GM23338 (cell line): ENCODE results near the gene RYR2. TPM values are rescaled to one million over a fixed set of nuclear protein-coding genes. Genes with fewer than 3 reads are reported as not detected.

ENCODE experiments used
- ATAC-seq: fragments of 200-7000 bp; cut with Tn5 transposase; 3 replicates; pipeline ENCODE4 v1.9.1; 2020
- DNase-seq: peaks from one replicate; pipeline ENCODE4 v3.0.0-alpha.2; 2015; ENCODE audit warnings: low spot score
- H2AFZ ChIP-seq: fragments of 200-600 bp; sonication (generic); 2 replicates; pipeline ENCODE4 v1.8.0; 2016; ENCODE audit warnings: antibody characterized with exemption, mild to moderate bottlenecking, moderate library complexity
- H3F3A ChIP-seq: fragments of 200-600 bp; sonication (generic); replicated peaks from 2 replicates; pipeline ENCODE4 v1.8.0; 2017; ENCODE audit warnings: antibody characterized with exemption, mixed run types, low read depth
- H3K27ac ChIP-seq: fragments of 200-600 bp; sonication (generic); 2 replicates; pipeline ENCODE4 v1.6.1; 2016; ENCODE audit warnings: low read depth
- H3K27me3 ChIP-seq: fragments of 200-600 bp; sonication (generic); 2 replicates; pipeline ENCODE4 v1.8.0; 2016; ENCODE audit warnings: mild to moderate bottlenecking, mixed run types, moderate library complexity; ENCODE audit not compliant: insufficient read depth
- H3K36me3 ChIP-seq: fragments of 200-600 bp; sonication (generic); 2 replicates; pipeline ENCODE4 v1.8.0; 2016; ENCODE audit warnings: mild to moderate bottlenecking; ENCODE audit not compliant: insufficient read depth
- H3K4me1 ChIP-seq: fragments of 200-600 bp; sonication (generic); 2 replicates; pipeline ENCODE4 v1.8.0; 2016; ENCODE audit warnings: mild to moderate bottlenecking, moderate library complexity; ENCODE audit not compliant: insufficient read depth
- H3K4me2 ChIP-seq: fragments of 200-600 bp; sonication (generic); 2 replicates; pipeline ENCODE4 v1.7.1; 2017; ENCODE audit warnings: mixed run types
- H3K4me3 ChIP-seq: fragments of 200-600 bp; sonication (generic); 2 replicates; pipeline ENCODE4 v1.6.1; 2016; ENCODE audit warnings: mixed run types
- H3K79me2 ChIP-seq: fragments of 200-600 bp; sonication (generic); replicated peaks from 2 replicates; pipeline ENCODE4 v1.8.0; 2017; ENCODE audit warnings: mild to moderate bottlenecking; ENCODE audit not compliant: insufficient read depth
- H3K9me2 ChIP-seq: fragments of 200-600 bp; sonication (generic); 2 replicates; pipeline ENCODE4 v1.8.0; 2017; ENCODE audit not compliant: insufficient read depth
- H4K20me1 ChIP-seq: fragments of 200-600 bp; sonication (generic); replicated peaks from 2 replicates; pipeline ENCODE4 v1.8.0; 2017; ENCODE audit warnings: mild to moderate bottlenecking; ENCODE audit not compliant: insufficient read depth
- H3K27ac Mint-ChIP-seq: 2 replicates; pipeline ENCODE4 v1.8.0; 2020; ENCODE audit warnings: inconsistent platforms, mild to moderate bottlenecking, moderate library complexity, mixed read lengths
- H3K27me3 Mint-ChIP-seq: 3 replicates; pipeline ENCODE4 v1.8.0; 2022; ENCODE audit warnings: low read depth, mild to moderate bottlenecking, moderate library complexity, mixed read lengths, inconsistent platforms; ENCODE audit not compliant: insufficient read depth, poor library complexity
- H3K36me3 Mint-ChIP-seq: 3 replicates; pipeline ENCODE4 v1.8.0; 2021; ENCODE audit warnings: low read depth, mild to moderate bottlenecking, inconsistent platforms, moderate library complexity, mixed read lengths
- H3K4me1 Mint-ChIP-seq: 3 replicates; pipeline ENCODE4 v1.8.0; 2020; ENCODE audit warnings: mild to moderate bottlenecking, inconsistent platforms, mixed read lengths
- H3K4me3 Mint-ChIP-seq: 3 replicates; pipeline ENCODE4 v1.8.0; 2021; ENCODE audit warnings: moderate library complexity, mild to moderate bottlenecking, inconsistent platforms, mixed read lengths
- H3K9me3 Mint-ChIP-seq: 3 replicates; pipeline ENCODE4 v1.8.0; 2020; ENCODE audit warnings: moderate library complexity, mild to moderate bottlenecking, inconsistent platforms, mixed read lengths
- CREB1 ChIP-seq: fragments of 250-450 bp; sonication (Bioruptor Pico); IDR thresholded peaks from 2 replicates; pipeline ENCODE4 v1.5.0; 2020; ENCODE audit warnings: low read depth, mild to moderate bottlenecking, moderate library complexity
- CTCF ChIP-seq, 2 experiments: fragments of 200-600 bp in 1 of 2; sonication (generic) in 1 of 2; conservative IDR thresholded peaks; 2 replicates each; pipeline versions ENCODE4 v1.5.1 to v1.6.1; 2016 to 2017; ENCODE audit warnings: antibody characterized with exemption in 2 of 2, low read depth in 2 of 2, mild to moderate bottlenecking in 2 of 2, moderate library complexity in 1 of 2
- JUNB ChIP-seq: IDR thresholded peaks from one replicate; pipeline ENCODE4 v1.6.1; 2016; ENCODE audit warnings: antibody characterized with exemption; ENCODE audit not compliant: unreplicated experiment
- NANOG ChIP-seq: IDR thresholded peaks from 2 replicates; pipeline ENCODE4 v1.6.1; 2016; ENCODE audit warnings: antibody characterized with exemption, borderline replicate concordance
- POLR2AphosphoS5 ChIP-seq: IDR thresholded peaks from 2 replicates; pipeline ENCODE4 v1.6.1; 2016; ENCODE audit warnings: antibody characterized with exemption, low read depth
- STAT1 ChIP-seq: IDR thresholded peaks from one replicate; pipeline ENCODE4 v1.6.1; 2016; ENCODE audit warnings: antibody characterized with exemption; ENCODE audit not compliant: unreplicated experiment
- ZNF114 ChIP-seq: fragments of 250-450 bp; sonication (Bioruptor Pico); IDR thresholded peaks from 2 replicates; pipeline ENCODE4 v1.5.0; 2020; ENCODE audit warnings: mild to moderate bottlenecking, moderate library complexity
- ZNF462 ChIP-seq: fragments of 250-450 bp; sonication (Bioruptor Pico); IDR thresholded peaks from 2 replicates; pipeline ENCODE4 v1.5.0; 2020; ENCODE audit warnings: mild to moderate bottlenecking, moderate library complexity
- polyA plus RNA-seq: library from polyadenylated mRNA; unstranded; fragments of >200 nt; fragmentation: Nextera tagmentation; extraction: Ambion mirVana; gene quantifications from 2 replicates; pipeline ENCODE4 v1.2.1, GENCODE V29; 2016
- total RNA-seq: library from RNA; depleted of rRNA; stranded (reverse); fragments of >200 nt; shearing (Covaris generic); gene quantifications from 2 replicates; pipeline ENCODE4 v1.2.3, GENCODE V29; 2014

The RYR2 gene
- total and polyA plus RNA-seq, 2 experiments from 2014 or later: 8.9 to 10.0 TPM

- TF ChIP-seq STAT1: no peak
- no peak for TF ChIP-seq CREB1 (CRISPR knock-in tag)
- TF ChIP-seq JUNB: no peak
- TF ChIP-seq ZNF114 (CRISPR knock-in tag): peak; percentile 67; the same call in 1 of the 2 replicates
- TF ChIP-seq POLR2AphosphoS5: no peak
- 0 out of 2 replicates have a peak, but pooled peaks have one; percentile 24 for TF ChIP-seq ZNF462 (CRISPR knock-in tag)
- peak; percentile 50; the same call in 1 of the 2 replicates for TF ChIP-seq NANOG
- no peak for TF ChIP-seq CTCF (conservative IDR thresholded peaks at IDR 0.05; ENCODE audit: low read depth in 2 of 2)
- Histone ChIP-seq H3K27me3 (no peaks in the 10 kb centered on the region), H3K27ac (peak overlapping the region; percentile 78), H3K4me1 (peaks cover 12% of the 10 kb centered on the region), H3F3A (no peaks in the 10 kb centered on the region), H3K9me2 (no peaks in the 10 kb centered on the region), H3K36me3 (no peaks in the 10 kb centered on the region), H3K4me3 (peak overlapping the region; percentile 25; the same call in 1 of the 2 replicates), H4K20me1 (no peaks in the 10 kb centered on the region), H3K4me2 (peak overlapping the region; percentile 18), H3K79me2 (no peaks in the 10 kb centered on the region; the same call in 1 of the 2 replicates), H2AFZ (no peak overlapping the region)
- Mint-ChIP-seq H3K4me1 (peaks cover 19% of the 10 kb centered on the region), H3K27me3 (peaks cover 5% of the 10 kb centered on the region), H3K27ac (peak overlapping the region; percentile 86), H3K36me3 (peaks cover 19% of the 10 kb centered on the region; the same call in 2 of the 3 replicates), H3K9me3 (peaks cover 11% of the 10 kb centered on the region), H3K4me3 (no peak overlapping the region)
- peak; percentile 85 for ATAC-seq
- DNase-seq: peak; percentile 56
These were observed 246.0 kb downstream of the RYR2 start for GRCh38 chr1:237287876-237288521.
